Measurements from ENCODE around the gene PLLP.

GRCh38 chr16:57279780-57280638 is 4.5 kb downstream of the PLLP start:
- TF ChIP-seq CTCF (conservative IDR thresholded peaks at IDR 0.05; ENCODE audit: low read length) (no peak), EZH2phosphoT487 (IDR thresholded peaks at IDR 0.05; ENCODE audit: borderline replicate concordance) (no peak)
